Activated CD4-positive, alpha-beta memory T cell treated with anti-CD3 and anti-CD28 coated beads for 36 hours (primary cell): Measurements from ENCODE around the gene GLCCI1. TPM values are rescaled to one million over a fixed set of nuclear protein-coding genes. Genes with fewer than 3 reads are reported as not detected.

Experiments used
- CTCF ChIA-PET: fragments of 350-600 bp; sonication (Branson Sonifier 250); formaldehyde crosslinking; loops from one replicate; lab custom pipeline; 2021; ENCODE audit warnings: antibody characterized with exemption, inconsistent platforms; lab: Charles Lee
- POLR2A ChIA-PET: fragments of 350-600 bp; sonication (Branson Sonifier 250); formaldehyde crosslinking; loops from one replicate; lab custom pipeline; 2021; ENCODE audit warnings: antibody characterized with exemption; lab: Charles Lee
- DNase-seq: peaks from one replicate; pipeline ENCODE4 v3.0.0-alpha.2; 2020
- H3K27ac Mint-ChIP-seq: one replicate; pipeline ENCODE4 v1.8.0; 2021; ENCODE audit warnings: mixed read lengths
- H3K27me3 Mint-ChIP-seq: one replicate; pipeline ENCODE4 v1.8.0; 2021; ENCODE audit warnings: mixed read lengths
- H3K36me3 Mint-ChIP-seq: one replicate; pipeline ENCODE4 v1.8.0; 2021; ENCODE audit warnings: mixed read lengths
- H3K4me1 Mint-ChIP-seq: one replicate; pipeline ENCODE4 v1.8.0; 2021; ENCODE audit warnings: low read depth, mixed read lengths
- H3K4me3 Mint-ChIP-seq: one replicate; pipeline ENCODE4 v1.8.0; 2021; ENCODE audit warnings: mild to moderate bottlenecking, mixed read lengths
- H3K9me3 Mint-ChIP-seq: one replicate; pipeline ENCODE4 v1.8.0; 2021; ENCODE audit warnings: mixed read lengths
- intact Hi-C: fragments of 100-400 bp; cut with micrococcal nuclease; formaldehyde crosslinking; loops from one replicate; pipeline ENCODE4 v1.15.1; 2023
- total RNA-seq, 2 experiments: library from RNA; stranded (reverse); gene quantifications; one replicate each; pipeline ENCODE4 v1.2.3, GENCODE V29; 2021

GLCCI1 gene
- total RNA-seq, 2 experiments from 2014 or later: 8.6 to 11.5 TPM

GRCh38 chr7:8125680-8126444 lies 157.3 kb downstream of the GLCCI1 start:
- POLR2A ChIA-PET: interaction anchor here (0.7 to 2.5 kb wide), 10 partner anchors 9 to 485 kb away, joined by 3 to 27 read pairs (median 5); partner anchors contain the start of genes GLCCI1 and UMAD1
- CTCF ChIA-PET: interaction anchor here (0.5 to 2.1 kb wide), 11 partner anchors 8 to 206 kb away, joined by 3 to 12 read pairs (median 6); no protein-coding TSS in a partner anchor
- Mint-ChIP-seq H3K27ac (peak overlapping the region; percentile 92), H3K36me3 (peaks cover 7% of the 10 kb centered on the region), H3K27me3 (no peaks in the 10 kb centered on the region), H3K4me3 (peak overlapping the region; percentile 66), H3K9me3 (no peaks in the 10 kb centered on the region), H3K4me1 (peaks cover 78% of the 10 kb centered on the region)
- intact Hi-C loops: loop anchor here (1.0 to 5.0 kb wide), 10 partner anchors 8 to 944 kb away; partner anchors contain the start of genes C1GALT1, GLCCI1 and UMAD1
- peak; percentile 89 for DNase-seq

DNA sequence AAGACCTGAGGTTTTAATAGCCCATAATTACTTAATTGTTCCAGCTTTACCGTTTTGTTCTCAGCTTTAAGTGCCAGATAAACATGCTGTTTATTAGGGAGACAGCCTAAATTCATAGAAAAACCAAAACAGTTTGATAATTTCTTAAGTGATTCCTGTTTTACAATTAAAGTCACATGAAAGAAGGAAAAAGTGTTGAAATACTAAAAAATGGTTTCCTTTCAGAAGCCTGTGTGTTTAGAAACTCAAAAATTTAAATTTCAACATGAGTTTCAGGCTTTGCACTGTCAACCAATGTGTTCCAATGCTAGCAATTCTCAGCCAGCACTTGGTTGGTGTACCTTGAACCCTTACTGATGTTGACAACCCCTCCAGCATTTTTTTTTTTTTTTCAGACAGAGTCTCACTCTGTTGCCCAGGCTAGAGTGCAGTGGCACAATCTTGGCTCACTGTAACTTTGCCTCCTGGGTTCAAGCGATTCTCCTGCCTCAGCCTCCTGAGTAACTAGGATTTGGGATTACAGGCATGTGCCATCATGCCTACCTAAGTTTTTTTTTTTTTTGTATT lies 158.1 kb downstream of the GLCCI1 start:
- ChIA-PET POLR2A (interaction anchor here (1.0 to 2.5 kb wide), 6 partner anchors 8 to 486 kb away, joined by 3 to 27 read pairs (median 6); partner anchors contain the start of gene UMAD1), CTCF (interaction anchor here (1.2 to 2.1 kb wide), 6 partner anchors 7 to 91 kb away, joined by 4 to 12 read pairs (median 8); no protein-coding TSS in a partner anchor)
- Mint-ChIP-seq H3K36me3 (peaks cover 7% of the 10 kb centered on the region), H3K4me3 (peak overlapping the region; percentile 66), H3K4me1 (peaks cover 79% of the 10 kb centered on the region), H3K27me3 (no peaks in the 10 kb centered on the region), H3K27ac (peak overlapping the region; percentile 92), H3K9me3 (no peaks in the 10 kb centered on the region)
- intact Hi-C loops: loop anchor here (1.0 to 5.0 kb wide), 9 partner anchors 8 to 944 kb away; partner anchors contain the start of genes C1GALT1, GLCCI1 and UMAD1
- no peak for DNase-seq

DNA sequence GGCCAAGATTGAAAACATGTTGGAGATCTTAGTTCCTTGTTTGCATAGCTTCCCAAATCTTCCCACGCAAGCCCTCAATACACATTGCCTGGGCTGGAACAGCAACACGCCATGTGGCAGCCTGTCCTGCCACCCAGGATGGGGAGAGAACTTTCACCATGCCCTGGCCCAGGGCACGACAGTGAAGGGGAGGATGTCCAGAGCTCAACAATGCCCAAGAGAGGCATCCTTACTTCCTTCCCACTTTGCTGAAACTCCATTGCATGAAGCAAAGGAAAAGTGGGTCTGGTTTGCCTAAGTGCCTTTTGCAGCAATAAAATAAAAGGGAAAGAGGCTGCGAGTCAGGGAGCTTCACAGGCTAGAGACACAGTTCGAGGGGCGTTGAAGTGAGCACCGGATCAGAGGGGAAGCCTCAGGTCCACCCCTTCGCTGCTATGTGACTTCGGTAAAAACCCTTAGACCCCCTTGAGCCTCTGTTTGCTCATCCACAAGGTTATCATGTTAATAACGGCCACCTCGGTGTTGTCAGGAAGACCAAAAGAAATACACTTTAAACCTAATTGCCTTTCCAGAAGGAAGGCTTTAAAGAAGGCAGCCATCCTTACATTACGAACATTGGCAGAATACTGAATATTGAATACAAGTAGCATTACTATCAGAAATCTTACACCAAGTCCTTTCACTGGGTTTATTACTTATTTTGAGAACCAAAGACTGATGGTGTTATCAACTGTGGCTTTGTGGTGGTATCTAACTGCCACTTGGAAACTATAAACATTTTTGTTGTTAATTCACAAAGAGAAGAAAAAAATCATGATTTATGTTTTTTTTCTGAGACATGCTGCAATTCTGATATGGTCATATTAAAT lies 160.1 kb downstream of the GLCCI1 start:
- intact Hi-C loops: loop anchor here (5.0 kb wide), 1 partner anchor 456 kb away; no protein-coding TSS in a partner anchor
- no peaks in the 10 kb centered on the region for H3K9me3 Mint-ChIP-seq
- peaks cover 89% of the 10 kb centered on the region for H3K4me1 Mint-ChIP-seq
- peaks cover 7% of the 10 kb centered on the region for H3K36me3 Mint-ChIP-seq
- H3K27ac Mint-ChIP-seq: peak overlapping the region; percentile 73
- CTCF ChIA-PET: no interaction called here
- H3K4me3 Mint-ChIP-seq: peak overlapping the region; percentile 40
- no peak for DNase-seq
- H3K27me3 Mint-ChIP-seq: no peaks in the 10 kb centered on the region
- POLR2A ChIA-PET: no interaction called here

GRCh38 chr7:8129318-8129659 lies 160.7 kb downstream of the GLCCI1 start:
- Mint-ChIP-seq H3K4me3 (no peak overlapping the region), H3K36me3 (peaks cover 7% of the 10 kb centered on the region), H3K27me3 (no peaks in the 10 kb centered on the region), H3K4me1 (peaks cover 93% of the 10 kb centered on the region), H3K27ac (peak overlapping the region; percentile 73), H3K9me3 (no peaks in the 10 kb centered on the region)
- ChIA-PET CTCF (interaction anchor here (1.0 kb wide), 1 partner anchor 40 kb away, joined by 3 read pairs; no protein-coding TSS in a partner anchor), POLR2A (no interaction called here)
- DNase-seq: no peak
- intact Hi-C loops: loop anchor here (5.0 kb wide), 1 partner anchor 457 kb away; no protein-coding TSS in a partner anchor

- DNase-seq: no peak
- Mint-ChIP-seq H3K4me1 (peaks cover 90% of the 10 kb centered on the region), H3K36me3 (peaks cover 4% of the 10 kb centered on the region), H3K27me3 (no peaks in the 10 kb centered on the region), H3K27ac (no peak overlapping the region), H3K4me3 (no peak overlapping the region), H3K9me3 (no peaks in the 10 kb centered on the region)
- ChIA-PET POLR2A (no interaction called here), CTCF (no interaction called here)
- intact Hi-C loops: loop anchor here (5.0 kb wide), 1 partner anchor 368 kb away; no protein-coding TSS in a partner anchor
Observed at GRCh38 chr7:8130663-8131062, 162.1 kb downstream of the GLCCI1 start.

DNA sequence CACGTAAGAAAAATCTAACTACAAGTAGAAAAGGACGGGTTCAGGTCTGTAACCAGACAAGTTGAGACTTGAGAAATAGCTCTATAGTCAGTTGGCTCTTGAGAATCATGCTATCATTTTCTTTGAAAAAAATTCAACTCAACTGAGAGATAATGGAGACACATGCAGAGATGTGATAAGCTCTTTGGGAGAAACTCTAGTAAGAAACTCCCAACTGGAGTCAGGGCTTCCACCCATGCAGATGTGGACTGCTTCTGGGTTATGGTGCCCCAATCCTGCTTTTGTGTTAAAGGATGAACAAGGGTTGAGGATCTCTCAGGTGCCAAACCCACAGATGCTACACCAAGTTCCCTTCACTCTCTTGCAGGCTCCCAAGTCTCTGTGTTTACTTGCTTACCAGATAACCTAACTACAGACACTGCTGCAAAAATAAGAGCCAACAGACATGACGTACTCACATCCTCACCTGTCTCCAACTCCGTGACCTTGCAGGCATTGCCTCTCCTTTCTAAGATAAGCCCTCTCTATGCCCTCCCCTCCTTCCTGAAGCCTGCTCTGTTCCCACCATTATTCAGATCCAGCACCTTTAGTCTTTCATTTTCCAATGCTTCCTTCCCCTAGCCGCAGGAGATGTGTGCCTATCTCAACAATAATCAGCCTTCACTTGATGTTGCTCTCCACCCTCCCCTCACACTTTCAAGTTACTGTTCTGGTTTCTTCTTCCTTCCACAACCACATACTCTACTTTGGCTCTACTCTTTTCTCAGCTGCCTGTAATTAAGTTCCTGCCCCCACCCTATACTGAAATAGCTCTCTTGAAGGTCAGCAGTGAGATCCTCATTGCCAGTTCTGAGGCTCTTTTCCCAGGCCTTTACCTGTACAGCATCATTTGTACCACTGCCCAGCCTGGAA lies 163.4 kb downstream of the GLCCI1 start:
- Mint-ChIP-seq H3K27ac (peak overlapping the region; percentile 50), H3K27me3 (no peaks in the 10 kb centered on the region), H3K36me3 (peaks cover 4% of the 10 kb centered on the region), H3K4me1 (peaks cover 83% of the 10 kb centered on the region), H3K9me3 (no peaks in the 10 kb centered on the region), H3K4me3 (peak overlapping the region; percentile 17)
- ChIA-PET CTCF (interaction anchor here (3.9 kb wide), 1 partner anchor 58 kb away, joined by 13 read pairs; no protein-coding TSS in a partner anchor), POLR2A (no interaction called here)
- peak; percentile 30 for DNase-seq
- intact Hi-C loops: loop anchor here (5.0 kb wide), 1 partner anchor 370 kb away; no protein-coding TSS in a partner anchor

- DNase-seq: no peak
- H3K27me3 Mint-ChIP-seq: no peaks in the 10 kb centered on the region
- H3K4me3 Mint-ChIP-seq: no peak overlapping the region
- H3K36me3 Mint-ChIP-seq: no peaks in the 10 kb centered on the region
- peaks cover 69% of the 10 kb centered on the region for H3K4me1 Mint-ChIP-seq
- POLR2A ChIA-PET: interaction anchor here (0.8 to 2.5 kb wide), 2 partner anchors 8 to 13 kb away, joined by 3 to 27 read pairs; no protein-coding TSS in a partner anchor
- H3K27ac Mint-ChIP-seq: peak overlapping the region; percentile 71
- CTCF ChIA-PET: interaction anchor here (0.9 to 3.9 kb wide), 4 partner anchors 8 to 167 kb away, joined by 3 to 13 read pairs (median 6); no protein-coding TSS in a partner anchor
- H3K9me3 Mint-ChIP-seq: no peaks in the 10 kb centered on the region
- intact Hi-C loops: loop anchor here (5.0 kb wide), 1 partner anchor 371 kb away; no protein-coding TSS in a partner anchor
Observed at GRCh38 chr7:8133188-8133848, 164.7 kb downstream of the GLCCI1 start.

GRCh38 chr7:8134089-8134733 lies 165.6 kb downstream of the GLCCI1 start:
- POLR2A ChIA-PET: interaction anchor here (0.8 to 2.5 kb wide), 3 partner anchors 9 to 164 kb away, joined by 3 to 27 read pairs (median 4); no protein-coding TSS in a partner anchor
- intact Hi-C loops: loop anchor here (1.0 to 5.0 kb wide), 8 partner anchors 8 to 566 kb away; partner anchors contain the start of genes GLCCI1 and UMAD1
- H3K9me3 Mint-ChIP-seq: no peaks in the 10 kb centered on the region
- DNase-seq: peak; percentile 66
- H3K4me3 Mint-ChIP-seq: peak overlapping the region; percentile 35
- peak overlapping the region; percentile 71 for H3K27ac Mint-ChIP-seq
- peaks cover 60% of the 10 kb centered on the region for H3K4me1 Mint-ChIP-seq
- CTCF ChIA-PET: interaction anchor here (0.9 to 3.9 kb wide), 5 partner anchors 8 to 168 kb away, joined by 3 to 13 read pairs (median 4); no protein-coding TSS in a partner anchor
- no peaks in the 10 kb centered on the region for H3K27me3 Mint-ChIP-seq
- H3K36me3 Mint-ChIP-seq: no peaks in the 10 kb centered on the region

GRCh38 chr7:8135417-8135816 lies 166.8 kb downstream of the GLCCI1 start:
- no peaks in the 10 kb centered on the region for H3K27me3 Mint-ChIP-seq
- POLR2A ChIA-PET: interaction anchor here (1.3 to 2.5 kb wide), 2 partner anchors 10 to 165 kb away, joined by 4 to 27 read pairs; no protein-coding TSS in a partner anchor

More at GRCh38 chr7:8135417-8135816, 166.8 kb downstream of the GLCCI1 start:
- CTCF ChIA-PET: interaction anchor here (0.9 to 1.6 kb wide), 2 partner anchors 10 to 37 kb away, joined by 4 to 6 read pairs; no protein-coding TSS in a partner anchor
- H3K9me3 Mint-ChIP-seq: no peaks in the 10 kb centered on the region
- intact Hi-C loops: loop anchor here (2.0 kb wide), 2 partner anchors 167 to 495 kb away; partner anchors contain the start of genes GLCCI1 and UMAD1
- no peak for DNase-seq
- no peak overlapping the region for H3K4me3 Mint-ChIP-seq
- H3K36me3 Mint-ChIP-seq: no peaks in the 10 kb centered on the region
- H3K4me1 Mint-ChIP-seq: peaks cover 58% of the 10 kb centered on the region
- H3K27ac Mint-ChIP-seq: peak overlapping the region; percentile 47
